ENCODE data around the gene PDE4D. TPM values are rescaled to one million over a fixed set of nuclear protein-coding genes. Genes with fewer than 3 reads are reported as not detected.

PDE4D gene
- total RNA-seq, 1 experiment from 2014 or later: 33.9 TPM

DNA sequence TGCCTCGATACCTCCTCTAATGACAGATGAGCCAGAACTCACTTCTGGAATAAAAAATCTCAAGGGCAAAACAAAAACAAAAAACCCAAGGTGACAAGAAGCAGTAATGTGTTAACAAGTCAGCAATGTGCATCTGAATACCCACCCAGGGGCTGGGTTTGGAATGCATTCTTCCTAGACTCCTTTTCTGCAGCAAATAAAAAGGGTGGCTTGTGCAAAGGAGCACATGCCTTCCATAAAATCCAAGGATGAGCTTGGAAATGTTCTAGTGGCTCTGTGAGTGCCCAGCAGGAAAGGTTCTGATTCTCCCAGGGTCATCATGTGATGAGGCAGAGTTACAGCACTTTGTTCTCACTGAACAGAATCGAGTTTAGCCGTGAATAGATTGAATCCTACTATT is 710.8 kb downstream of the PDE4D start:
- DNase-seq (ENCODE audit: low read depth): no peak

DNA sequence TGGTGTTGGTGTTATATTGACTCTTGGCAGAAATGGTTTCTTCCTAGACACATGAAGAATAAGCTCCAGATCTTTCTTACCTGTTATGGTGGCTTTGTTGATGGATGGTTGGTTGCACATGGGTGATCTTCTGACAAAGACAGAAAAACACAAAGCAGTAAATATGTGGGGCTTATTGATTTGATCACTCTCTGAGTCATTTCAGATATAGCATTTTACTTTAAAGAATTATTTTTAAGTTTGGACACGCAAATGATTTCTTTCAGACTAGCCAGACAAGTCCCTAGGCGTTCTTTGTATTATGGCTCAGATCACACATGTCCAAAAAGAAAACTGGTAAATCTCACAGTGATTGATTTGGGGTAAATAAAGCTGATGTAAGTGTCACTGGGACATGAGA is 713.0 kb downstream of the PDE4D start:
- DNase-seq (ENCODE audit: low read depth): no peak

DNA sequence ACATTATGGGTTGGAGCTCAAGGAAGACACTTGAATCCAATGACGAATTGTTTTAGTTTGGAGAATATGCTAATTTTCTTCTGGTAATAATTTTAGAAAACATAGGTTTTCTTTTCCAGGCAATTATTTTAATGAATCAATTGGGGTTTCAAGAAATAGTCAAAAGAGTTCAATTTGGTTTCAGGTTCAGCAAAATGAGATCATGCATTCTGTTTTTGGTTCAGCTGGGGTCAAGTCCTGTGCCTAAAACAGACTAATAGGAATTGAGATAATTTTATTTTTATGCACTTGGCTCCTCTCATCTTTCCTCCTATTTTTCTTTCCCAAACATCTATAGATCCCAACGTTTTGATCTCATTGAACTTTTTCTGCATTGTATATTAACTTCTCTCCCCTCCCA is 713.8 kb downstream of the PDE4D start:
- no peak for DNase-seq (ENCODE audit: low read depth)

DNA sequence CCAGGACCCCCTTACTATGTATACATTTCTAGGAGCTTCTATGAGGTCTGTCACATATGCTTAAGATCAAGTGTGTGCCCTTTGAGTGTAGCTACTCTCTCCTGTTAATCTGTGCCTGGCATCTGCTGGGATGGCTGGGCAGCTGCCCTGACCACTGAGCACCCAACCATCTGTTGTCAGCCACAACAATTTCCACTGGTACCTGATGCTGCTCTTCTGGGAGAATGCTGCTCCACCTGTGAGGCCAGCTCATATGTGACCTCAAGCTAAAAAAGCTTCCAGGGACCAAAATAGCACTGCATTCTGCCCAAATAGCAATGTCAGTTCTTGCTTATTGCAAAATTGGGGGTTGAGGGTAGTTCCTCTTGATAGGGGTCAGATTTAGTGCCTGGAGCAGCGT is 715.0 kb downstream of the PDE4D start:
- peak; percentile 52 for DNase-seq (ENCODE audit: low read depth)

- no peak for DNase-seq (ENCODE audit: low read depth)
These were observed 715.5 kb downstream of the PDE4D start for GRCh38 chr5:59178071-59178470.

GRCh38 chr5:59177644-59178043 is 715.9 kb downstream of the PDE4D start:
- DNase-seq (ENCODE audit: low read depth): no peak

DNA sequence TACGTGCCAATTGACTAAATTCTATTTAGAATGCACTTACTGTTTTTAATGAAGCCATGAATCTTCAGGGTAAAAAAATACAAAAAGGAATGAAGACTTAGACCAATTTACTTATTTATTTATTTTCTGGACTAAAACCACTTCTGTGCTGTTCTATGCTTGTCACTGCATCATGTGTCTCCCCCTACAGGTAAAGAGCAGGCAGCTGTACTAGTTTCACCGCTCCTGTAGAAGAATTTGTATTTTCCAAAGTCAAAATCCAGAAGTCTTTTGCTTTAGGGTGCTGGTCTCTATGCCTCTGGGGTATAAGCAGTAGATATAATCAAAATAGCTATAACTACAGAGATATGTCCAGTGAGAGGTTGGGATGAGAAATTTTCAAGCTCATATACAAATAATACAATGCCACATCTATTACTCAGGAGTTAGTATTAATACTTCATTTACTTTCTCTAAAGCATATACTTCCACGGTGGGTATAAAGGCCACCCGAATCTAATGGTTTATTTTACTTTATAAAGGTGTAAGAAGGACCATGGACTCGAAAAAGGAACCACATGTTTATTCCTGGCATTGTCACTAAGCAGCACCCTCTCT is 719.2 kb downstream of the PDE4D start:
- peak; percentile 80 for DNase-seq (ENCODE audit: low read depth)

DNA sequence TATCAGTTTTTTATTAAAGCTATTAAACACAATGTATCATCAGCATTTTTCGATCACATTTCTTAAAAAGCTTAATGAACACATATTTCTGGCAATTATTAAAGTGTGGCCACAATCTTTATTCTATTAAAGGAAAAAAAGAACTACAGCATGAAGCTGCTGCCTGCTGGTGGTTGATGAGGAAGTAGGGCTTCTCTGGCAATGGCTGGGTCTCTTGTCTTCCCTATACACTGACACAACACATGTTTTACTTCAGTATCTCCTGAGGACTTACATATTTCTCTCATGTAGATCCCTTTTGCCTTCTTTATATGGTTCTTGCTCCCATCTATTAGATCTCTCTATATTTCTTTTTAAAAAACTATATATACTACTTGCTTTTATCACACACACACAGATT is 719.9 kb downstream of the PDE4D start:
- peak; percentile 35 for DNase-seq (ENCODE audit: low read depth)

GRCh38 chr5:59171131-59171530 is 722.4 kb downstream of the PDE4D start:
- DNase-seq (ENCODE audit: low read depth): no peak

DNA sequence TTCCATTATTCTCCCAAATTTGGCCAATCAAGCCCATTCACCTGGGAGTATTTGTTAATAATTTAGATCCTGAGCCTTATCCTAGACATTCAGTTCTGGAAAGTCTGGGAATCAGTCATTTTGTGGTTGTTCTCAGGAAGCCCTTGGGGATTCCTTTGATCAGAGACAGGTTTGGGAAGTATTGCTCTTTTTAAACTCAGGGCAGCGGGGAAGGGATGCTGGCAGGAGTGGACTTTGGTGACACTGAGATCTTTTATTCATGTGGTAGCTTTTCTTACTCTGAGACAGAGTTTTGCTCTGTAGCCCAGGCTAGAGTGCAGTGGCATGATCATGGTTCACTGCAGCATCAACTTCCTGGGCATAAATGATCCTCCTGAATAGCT is 723.8 kb downstream of the PDE4D start:
- DNase-seq (ENCODE audit: low read depth): no peak

DNA sequence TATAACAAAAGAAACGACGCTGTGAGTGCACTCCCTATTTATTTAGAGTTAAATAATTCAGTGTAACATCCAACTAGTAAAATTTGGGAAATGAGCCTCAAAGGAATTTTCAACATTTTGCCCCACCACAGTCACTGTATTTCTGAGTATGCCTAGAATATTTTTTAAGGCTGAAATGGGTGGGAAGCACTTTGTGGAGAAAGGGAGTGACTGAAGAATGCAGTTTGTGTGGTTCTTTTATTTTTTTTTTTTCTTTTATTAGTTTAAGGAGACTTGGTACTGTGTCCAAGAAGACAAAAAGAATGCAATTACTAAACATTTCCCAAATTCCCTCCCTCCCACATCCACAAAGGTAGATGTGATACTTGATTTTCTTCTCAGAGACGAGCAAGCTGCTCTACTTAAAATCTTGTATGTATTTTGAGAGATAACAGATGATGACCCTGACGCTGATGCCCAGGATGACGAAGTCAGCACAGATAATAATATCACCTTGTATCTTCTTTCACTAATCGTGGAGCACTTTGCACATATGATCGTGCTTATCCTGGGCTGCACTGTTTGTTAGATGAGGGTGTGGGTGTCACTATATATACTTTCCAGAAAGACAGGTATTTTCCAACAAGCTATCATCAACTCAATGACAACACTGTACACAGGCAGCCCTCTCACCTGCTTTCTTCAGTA is 724.3 kb downstream of the PDE4D start:
- no peak for DNase-seq (ENCODE audit: low read depth)

DNA sequence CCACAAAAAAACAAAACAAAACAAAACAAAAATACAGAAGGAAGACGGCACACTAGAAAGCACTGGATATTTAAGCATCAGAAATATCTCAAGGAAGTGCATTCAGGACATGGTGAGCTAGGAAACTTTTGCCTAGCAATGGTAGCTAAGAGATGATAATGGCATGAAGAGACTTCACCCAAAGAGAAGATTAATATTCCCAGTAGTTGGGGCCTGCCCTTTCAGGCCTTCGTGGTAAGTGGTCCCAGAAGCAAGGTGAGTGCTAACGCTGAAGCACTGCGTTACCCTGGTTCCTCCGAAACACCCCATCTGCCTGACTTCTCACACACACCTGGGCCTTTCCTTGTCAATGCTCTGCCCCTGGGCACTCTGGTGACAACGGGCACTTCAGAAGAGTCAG is 725.5 kb downstream of the PDE4D start:
- DNase-seq (ENCODE audit: low read depth): no peak

DNA sequence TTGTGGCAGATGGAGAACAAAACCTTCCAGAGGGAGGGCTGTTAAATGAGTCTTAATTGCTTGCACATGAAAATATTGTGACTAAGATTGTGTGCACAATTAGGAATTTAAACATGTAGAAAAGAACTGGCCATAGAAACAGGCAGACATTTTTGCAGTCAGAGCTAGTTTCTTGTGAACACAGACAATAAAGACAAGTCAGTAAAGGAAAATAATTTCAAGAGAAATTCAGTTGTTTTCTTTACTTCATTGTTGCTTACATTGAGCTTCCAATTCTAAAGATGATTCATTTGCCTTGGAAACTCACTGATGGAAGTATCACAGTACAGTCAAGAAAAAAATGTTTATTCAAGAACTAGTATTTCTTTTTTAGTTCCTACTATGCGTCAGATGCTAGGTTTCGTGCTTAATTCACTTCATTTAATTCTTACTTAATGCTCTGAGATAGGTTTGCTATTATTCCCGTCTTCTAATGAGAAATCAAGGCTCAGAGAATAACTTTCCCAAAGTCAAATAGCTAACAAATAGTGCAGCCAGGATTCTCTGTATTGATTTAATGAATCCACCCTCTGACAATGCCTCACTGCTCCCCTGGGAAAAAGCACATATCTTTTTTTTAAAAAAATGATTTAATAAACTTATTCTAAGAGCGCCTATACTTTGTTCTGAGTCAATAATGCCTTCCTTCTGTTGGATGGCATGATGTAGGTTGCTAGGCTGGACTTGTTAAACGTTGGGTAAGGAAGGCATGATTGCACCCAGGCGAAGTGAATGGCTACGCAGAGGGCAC is 729.3 kb downstream of the PDE4D start:
- no peak for DNase-seq (ENCODE audit: low read depth)

- DNase-seq (ENCODE audit: low read depth): no peak
These were observed 732.1 kb downstream of the PDE4D start for GRCh38 chr5:59161221-59162105.

- no peak for DNase-seq (ENCODE audit: low read depth)
These were observed 734.7 kb downstream of the PDE4D start for GRCh38 chr5:59158637-59159391.

GRCh38 chr5:59158165-59158564 is 735.4 kb downstream of the PDE4D start:
- peak; percentile 95 for DNase-seq (ENCODE audit: low read depth)

GRCh38 chr5:59157068-59157467 is 736.5 kb downstream of the PDE4D start:
- DNase-seq (ENCODE audit: low read depth): peak; percentile 90

GRCh38 chr5:59152701-59153245 is 740.8 kb downstream of the PDE4D start:
- DNase-seq (ENCODE audit: low read depth): peak; percentile 59

DNA sequence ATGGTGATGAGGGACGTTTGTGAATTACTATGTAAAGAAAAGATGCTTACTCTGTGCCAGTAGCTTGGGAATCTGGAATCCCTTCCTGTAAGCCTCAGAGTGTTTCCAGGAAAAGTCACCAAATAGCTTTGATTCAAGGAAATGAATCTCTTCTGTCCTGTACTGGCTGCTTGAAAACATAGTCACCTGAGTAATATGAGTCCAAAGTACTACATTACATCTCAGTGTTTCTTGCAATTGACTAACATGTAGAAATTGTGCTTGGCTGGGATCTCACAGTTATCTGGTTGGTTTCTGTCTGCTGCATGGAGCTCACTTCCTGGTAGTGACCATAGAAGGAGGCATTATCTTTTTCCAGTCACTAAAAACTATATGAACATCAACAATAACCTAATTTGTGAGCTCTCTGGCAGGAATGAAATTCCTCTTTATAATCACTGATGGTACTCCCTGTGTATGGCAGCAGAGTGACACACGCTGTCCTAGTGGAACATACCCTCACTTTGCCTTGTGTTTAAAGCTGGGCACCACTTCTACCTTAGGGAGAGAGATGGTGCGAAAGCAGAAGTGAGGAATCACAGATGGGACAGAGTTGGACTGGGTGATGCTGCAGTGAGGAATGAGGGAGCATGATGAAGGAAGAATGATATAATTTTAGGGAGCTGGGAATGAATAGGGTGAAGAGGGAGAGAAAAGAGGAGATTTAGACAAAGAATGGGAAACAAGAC is 742.2 kb downstream of the PDE4D start:
- DNase-seq (ENCODE audit: low read depth): no peak

DNA sequence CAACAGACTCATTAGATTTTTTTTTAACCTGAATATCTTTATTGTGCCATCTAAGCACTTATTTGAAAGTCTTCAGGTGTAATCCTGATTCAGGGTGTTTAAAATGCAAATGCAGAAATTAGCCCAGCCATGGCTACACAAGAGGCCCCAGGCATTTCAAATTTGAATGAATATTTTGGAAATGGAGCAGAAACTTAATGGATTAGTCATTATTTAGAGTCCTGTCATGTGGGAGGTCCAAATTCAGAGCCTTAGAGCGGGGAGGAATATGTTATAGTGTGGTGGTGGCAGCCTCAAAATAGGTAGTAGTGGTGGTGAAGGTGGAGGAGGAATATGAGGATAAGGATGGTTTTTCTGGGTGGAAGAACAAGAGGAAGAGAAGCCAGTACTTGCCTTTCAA is 743.7 kb downstream of the PDE4D start:
- no peak for DNase-seq (ENCODE audit: low read depth)

Measured in LHCN-M2 (cell line).